ENCODE data around the gene PTPRG.

PTPRG gene

GRCh38 chr3:61841988-61842387 lies 280.6 kb downstream of the PTPRG start:
- DNase-seq, result no peak

DNA sequence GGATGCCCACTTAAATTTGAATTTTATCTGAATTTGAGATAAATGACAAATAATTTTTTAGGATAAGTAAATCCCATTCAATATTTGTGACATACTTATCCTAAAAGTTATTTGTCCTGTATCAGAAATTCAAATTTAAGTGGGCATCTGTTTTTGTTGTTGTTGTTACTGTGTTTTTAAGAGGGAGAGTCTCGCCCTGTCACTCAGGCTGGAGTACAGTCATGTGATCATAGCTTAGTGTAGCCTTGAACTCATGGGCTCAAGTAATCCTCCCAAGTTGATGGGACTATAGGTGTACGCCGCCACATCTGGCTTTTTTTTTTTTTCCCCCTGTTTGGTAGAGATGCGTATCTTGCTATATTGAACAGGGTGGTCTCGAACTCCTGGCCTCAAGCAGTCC lies 283.0 kb downstream of the PTPRG start:
- no peak for DNase-seq

- no peak for DNase-seq
Measured at GRCh38 chr3:61846488-61846887, 285.1 kb downstream of the PTPRG start.

- no peak for DNase-seq
Measured at GRCh38 chr3:61847784-61848462, 286.6 kb downstream of the PTPRG start.

DNA sequence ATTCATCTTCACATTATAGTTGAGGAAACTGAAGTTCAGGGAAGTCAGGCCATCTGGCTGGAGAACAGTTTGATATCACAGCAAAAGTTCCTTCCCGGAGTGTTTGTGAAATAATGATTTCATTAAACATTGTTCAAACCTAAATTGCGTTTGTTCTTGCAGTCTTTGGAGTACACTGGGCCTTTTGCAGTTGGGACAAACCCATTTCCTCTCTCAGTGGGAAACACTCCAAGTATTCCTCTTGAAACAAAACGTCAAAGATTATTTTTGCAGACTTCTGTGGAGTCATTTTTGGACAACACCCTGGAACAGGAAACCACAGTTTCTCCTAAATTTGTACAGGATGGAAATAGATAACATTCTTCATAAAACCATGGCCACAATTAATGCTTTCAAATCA lies 287.5 kb downstream of the PTPRG start:
- DNase-seq, result no peak

DNA sequence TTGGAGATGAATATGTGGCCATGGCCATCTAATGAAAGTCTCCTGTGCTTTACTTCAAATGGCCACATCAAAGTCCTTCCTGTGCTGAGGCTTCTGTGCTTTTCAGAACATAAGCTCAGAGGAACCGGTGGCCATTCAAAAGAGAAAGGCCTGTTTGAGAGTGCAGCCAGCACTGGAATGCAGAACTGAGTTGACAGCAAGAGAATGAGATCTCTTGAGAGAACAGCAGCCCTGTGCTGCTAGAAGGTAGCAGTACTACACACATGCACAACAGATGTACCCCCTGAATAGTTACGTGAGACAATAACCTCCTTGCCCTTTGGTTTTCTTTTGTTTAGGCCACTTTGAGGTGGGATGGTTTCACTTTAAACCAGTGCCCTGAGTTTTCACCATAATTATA lies 292.5 kb downstream of the PTPRG start:
- DNase-seq, result no peak

DNA sequence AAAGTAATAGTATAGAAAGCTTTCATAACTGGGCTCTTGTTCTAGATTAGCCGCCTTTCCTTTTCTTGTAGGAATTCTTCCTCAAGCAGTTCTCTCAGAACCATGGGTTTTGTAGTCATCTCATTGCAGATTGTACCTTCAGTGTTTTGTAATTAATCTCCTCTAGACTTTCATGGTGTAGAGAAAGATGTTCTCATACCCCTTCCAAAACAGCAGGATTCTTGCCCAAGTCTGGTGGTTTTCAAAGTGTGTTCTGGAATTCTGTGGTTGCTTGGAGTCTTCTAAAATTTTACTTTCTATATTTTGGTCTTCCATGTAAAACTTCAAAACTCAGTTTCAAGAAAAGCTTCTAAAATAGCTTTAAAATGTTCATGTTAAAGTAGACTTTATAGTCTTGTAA lies 293.8 kb downstream of the PTPRG start:
- DNase-seq, result no peak

DNA sequence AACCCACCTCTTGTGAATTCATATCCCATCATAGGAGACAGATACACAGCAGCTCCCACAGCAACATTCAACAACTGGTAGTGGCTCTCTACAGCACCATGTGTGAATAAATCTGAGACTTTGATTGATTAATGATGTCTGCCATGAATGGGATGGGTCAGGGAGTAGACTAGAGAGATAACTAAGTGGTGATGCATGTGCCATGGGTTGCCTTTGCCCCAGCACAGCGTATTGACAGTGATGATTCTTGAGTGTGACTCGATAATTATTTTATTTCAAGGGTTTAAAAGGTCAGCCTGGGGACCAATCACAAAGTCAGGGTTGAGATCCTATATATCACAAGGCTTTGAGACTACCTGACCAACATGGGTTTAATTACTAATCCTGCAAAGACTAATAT lies 295.9 kb downstream of the PTPRG start:
- DNase-seq, result no peak

DNA sequence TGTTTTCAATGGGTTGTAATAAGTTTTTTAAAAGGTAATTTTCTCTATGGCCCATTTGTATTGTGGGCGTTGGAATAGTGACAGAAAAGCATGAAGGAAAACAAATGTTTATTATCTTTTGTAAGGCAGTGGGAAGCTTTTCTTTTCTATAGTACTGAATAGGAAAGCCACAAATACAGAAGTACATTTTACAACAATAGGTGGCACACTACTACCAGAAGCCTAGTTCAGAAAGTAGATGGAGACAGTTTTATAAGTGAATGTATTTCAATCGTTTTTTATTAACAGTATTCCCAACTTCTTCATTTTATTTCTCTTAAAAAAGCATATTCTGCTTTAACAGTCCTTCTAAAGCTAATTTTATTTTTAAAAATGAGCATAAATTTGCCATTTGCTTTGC lies 296.7 kb downstream of the PTPRG start:
- no peak for DNase-seq

GRCh38 chr3:61861410-61861809 lies 300.0 kb downstream of the PTPRG start:
- DNase-seq, result no peak

- DNase-seq, result no peak
Measured at GRCh38 chr3:61862614-61863289, 301.4 kb downstream of the PTPRG start.

GRCh38 chr3:61863579-61863978 lies 302.2 kb downstream of the PTPRG start:
- no peak for DNase-seq

DNA sequence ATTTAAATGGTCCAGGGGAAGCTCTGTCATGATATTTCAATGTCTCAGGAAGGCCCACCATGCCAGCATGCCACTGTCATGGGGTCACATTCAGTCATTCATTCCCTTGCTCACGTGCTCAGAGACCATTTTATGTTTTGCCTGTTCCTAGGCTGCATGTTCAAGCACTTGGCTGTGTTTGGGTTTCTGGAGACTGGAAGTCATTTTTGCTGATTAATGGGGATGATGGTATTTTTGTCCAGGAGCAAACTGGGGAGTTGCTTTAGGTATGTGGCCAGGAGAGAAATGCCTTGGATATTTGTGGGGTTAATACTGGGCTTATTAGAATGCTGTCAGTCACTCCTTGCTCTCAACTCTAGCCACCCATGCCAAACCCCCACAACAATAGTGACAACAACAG lies 303.5 kb downstream of the PTPRG start:
- no peak for DNase-seq

DNA sequence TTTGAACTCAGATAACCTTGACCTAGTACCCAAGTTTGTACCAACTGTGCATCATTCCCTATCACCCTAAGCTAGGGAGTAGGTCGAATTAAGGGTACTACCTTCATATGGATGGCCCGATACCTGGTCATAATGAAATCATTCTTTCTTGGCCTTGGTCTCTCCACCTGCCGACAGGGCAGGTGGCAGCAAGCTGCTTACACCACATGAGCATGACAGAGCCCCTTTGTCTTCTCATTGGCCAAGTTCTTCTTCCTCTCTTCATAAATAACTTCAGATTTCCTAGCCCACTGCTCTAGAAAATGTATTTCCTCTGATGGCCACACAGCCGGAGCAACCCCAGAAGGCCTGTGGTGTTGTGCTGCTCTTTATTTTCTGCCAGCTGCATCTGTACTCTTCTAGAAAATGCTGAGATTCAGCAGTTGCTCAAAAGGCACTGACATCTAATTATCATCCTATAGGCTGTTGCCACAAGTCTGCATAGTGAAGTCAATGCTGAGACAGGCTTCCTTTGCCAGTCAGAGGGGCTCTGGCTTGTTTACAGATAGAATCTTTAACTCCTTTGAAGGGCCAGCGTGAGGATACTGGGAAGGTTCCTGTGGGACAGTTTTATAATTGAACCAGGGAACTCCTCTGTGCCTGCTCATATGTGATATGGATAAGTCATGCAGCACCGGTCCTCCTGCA lies 304.2 kb downstream of the PTPRG start:
- no peak for DNase-seq

DNA sequence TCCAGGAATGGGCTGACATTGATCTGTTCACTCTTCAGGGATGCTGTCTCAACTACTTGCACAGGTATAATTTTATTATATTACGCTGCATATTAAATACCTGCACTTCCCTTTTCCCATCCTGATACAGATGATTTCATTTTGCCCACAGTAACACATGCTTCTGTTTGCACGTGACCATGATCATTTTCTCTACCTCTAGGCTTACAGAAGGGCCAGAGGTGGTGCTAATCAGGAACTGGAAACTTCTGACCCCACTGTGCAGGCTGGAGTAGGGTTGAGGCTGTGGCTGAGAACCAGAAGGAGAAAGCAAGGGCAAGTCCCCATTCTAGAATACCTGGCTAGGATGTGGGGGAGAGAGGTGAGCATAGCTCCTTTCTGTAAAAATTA lies 304.8 kb downstream of the PTPRG start:
- no peak for DNase-seq

- no peak for DNase-seq
Measured at GRCh38 chr3:61866961-61867461, 305.6 kb downstream of the PTPRG start.

GRCh38 chr3:61868499-61868898 lies 307.1 kb downstream of the PTPRG start:
- no peak for DNase-seq

- DNase-seq, result no peak
Measured at GRCh38 chr3:61869371-61869770, 308.0 kb downstream of the PTPRG start.

DNA sequence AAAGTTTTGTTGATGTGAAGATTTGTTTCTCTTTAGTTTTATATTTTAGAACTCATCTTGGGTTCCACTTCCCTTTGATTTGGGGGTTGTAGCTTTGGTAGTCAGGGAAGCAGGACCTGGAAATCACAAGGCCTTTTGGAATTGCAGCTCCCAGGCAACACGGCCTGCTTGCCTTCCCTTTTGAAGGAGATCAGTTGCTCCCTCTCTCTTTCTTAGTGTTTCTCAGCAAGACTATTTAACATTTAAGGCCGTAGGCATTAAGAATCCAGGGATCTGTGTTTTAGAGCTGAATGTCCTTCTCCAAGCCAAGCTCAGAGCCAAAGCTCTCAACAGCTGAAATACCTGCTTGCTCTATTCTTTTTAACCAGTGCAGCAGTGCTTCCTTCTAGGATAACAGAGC lies 310.3 kb downstream of the PTPRG start:
- DNase-seq, result no peak

- DNase-seq, result no peak
Measured at GRCh38 chr3:61872077-61872706, 310.8 kb downstream of the PTPRG start.

GRCh38 chr3:61875046-61875844 lies 313.9 kb downstream of the PTPRG start:
- no peak for DNase-seq

GRCh38 chr3:61875976-61876671 lies 314.8 kb downstream of the PTPRG start:
- no peak for DNase-seq
